ENCODE data around the gene HTR3B. TPM values are rescaled to one million over a fixed set of nuclear protein-coding genes. Genes with fewer than 3 reads are reported as not detected.

The HTR3B gene
- total RNA-seq, 2 donors from 2014 or later, result not detected

- Mint-ChIP-seq H3K27me3 (ENCODE audit: insufficient read depth) (no peaks in the 10 kb centered on the region), H3K9me3 (no peaks in the 10 kb centered on the region), H3K4me1 (no peaks in the 10 kb centered on the region), H3K4me3 (no peak overlapping the region), H3K36me3 (ENCODE audit: low read depth) (no peaks in the 10 kb centered on the region), H3K27ac (no peak overlapping the region)
- Histone ChIP-seq H3K9me3 (ENCODE audit: control insufficient read depth, low read length) (no peaks in the 10 kb centered on the region), H3K27me3 (ENCODE audit: control insufficient read depth, insufficient read depth, low read length, poor library complexity, severe bottlenecking) (no peaks in the 10 kb centered on the region), H3K27ac (ENCODE audit: low read depth, low read length) (no peak overlapping the region), H3K4me3 (ENCODE audit: low read length) (no peak overlapping the region), H3K4me1 (ENCODE audit: control insufficient read depth, insufficient read depth, low read length) (no peaks in the 10 kb centered on the region), H3K9ac (ENCODE audit: extremely low read depth, low read length, poor library complexity, severe bottlenecking) (no peak overlapping the region), H3K36me3 (ENCODE audit: control insufficient read depth, insufficient read depth, low read length) (no peaks in the 10 kb centered on the region)
- no peak for DNase-seq
- 91 to 100% methylated on average over 1 of the region's 2 CpGs for WGBS, 2 experiments (ENCODE audit: insufficient coverage in 1 of 2, insufficient read length in 1 of 2)
- TF ChIP-seq, protein P1, sequence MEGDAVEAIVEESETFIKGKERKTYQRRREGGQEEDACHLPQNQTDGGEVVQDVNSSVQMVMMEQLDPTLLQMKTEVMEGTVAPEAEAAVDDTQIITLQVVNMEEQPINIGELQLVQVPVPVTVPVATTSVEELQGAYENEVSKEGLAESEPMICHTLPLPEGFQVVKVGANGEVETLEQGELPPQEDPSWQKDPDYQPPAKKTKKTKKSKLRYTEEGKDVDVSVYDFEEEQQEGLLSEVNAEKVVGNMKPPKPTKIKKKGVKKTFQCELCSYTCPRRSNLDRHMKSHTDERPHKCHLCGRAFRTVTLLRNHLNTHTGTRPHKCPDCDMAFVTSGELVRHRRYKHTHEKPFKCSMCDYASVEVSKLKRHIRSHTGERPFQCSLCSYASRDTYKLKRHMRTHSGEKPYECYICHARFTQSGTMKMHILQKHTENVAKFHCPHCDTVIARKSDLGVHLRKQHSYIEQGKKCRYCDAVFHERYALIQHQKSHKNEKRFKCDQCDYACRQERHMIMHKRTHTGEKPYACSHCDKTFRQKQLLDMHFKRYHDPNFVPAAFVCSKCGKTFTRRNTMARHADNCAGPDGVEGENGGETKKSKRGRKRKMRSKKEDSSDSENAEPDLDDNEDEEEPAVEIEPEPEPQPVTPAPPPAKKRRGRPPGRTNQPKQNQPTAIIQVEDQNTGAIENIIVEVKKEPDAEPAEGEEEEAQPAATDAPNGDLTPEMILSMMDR (conservative IDR thresholded peaks at IDR 0.05), result no peak
Measured at GRCh38 chr11:113923572-113923971, 19.0 kb downstream of the HTR3B start.

- no peak for DNase-seq
- H3K9me3 ChIP-seq (ENCODE audit: control insufficient read depth, low read length), result no peaks in the 10 kb centered on the region
- H3K4me1 Mint-ChIP-seq, result no peaks in the 10 kb centered on the region
- H3K27me3 Mint-ChIP-seq (ENCODE audit: insufficient read depth), result no peaks in the 10 kb centered on the region
- H3K9ac ChIP-seq (ENCODE audit: extremely low read depth, low read length, poor library complexity, severe bottlenecking), result no peak overlapping the region
- no peaks in the 10 kb centered on the region for H3K36me3 ChIP-seq (ENCODE audit: control insufficient read depth, insufficient read depth, low read length)
- WGBS, 2 experiments (ENCODE audit: insufficient coverage in 1 of 2, insufficient read length in 1 of 2), result 92 to 94% methylated on average over 8 to 11 of the region's 12 CpGs
- H3K27me3 ChIP-seq (ENCODE audit: control insufficient read depth, insufficient read depth, low read length, poor library complexity, severe bottlenecking), result no peaks in the 10 kb centered on the region
- H3K4me3 Mint-ChIP-seq, result no peak overlapping the region
- no peak overlapping the region for H3K27ac ChIP-seq (ENCODE audit: low read depth, low read length)
- no peak overlapping the region for H3K4me3 ChIP-seq (ENCODE audit: low read length)
- no peaks in the 10 kb centered on the region for H3K9me3 Mint-ChIP-seq
- H3K27ac Mint-ChIP-seq, result no peak overlapping the region
- no peaks in the 10 kb centered on the region for H3K36me3 Mint-ChIP-seq (ENCODE audit: low read depth)
- TF ChIP-seq, protein P1 (conservative IDR thresholded peaks at IDR 0.05), result no peak
- no peaks in the 10 kb centered on the region for H3K4me1 ChIP-seq (ENCODE audit: control insufficient read depth, insufficient read depth, low read length)
Measured at GRCh38 chr11:113926273-113927197, 21.9 kb downstream of the HTR3B start.

DNA sequence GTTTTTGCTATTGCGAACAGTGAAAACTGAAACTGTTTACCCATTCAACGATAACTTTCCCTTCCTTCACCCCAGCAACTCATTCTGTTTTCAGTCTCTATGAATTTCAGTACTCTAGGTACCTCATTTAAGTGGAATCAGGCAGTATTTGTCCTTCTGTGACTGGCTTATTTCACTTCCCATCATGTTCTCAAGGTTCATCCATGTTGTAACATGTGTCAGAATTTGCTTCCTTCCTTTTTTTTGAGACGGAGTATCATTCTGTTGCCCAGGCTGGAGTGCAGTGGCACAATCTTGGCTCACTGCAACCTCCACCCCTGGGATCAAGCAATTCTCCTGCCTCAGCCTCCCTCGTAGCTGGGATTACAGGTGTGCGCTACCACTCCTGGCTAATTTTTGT is 23.7 kb downstream of the HTR3B start:
- Histone ChIP-seq H3K4me3 (ENCODE audit: low read length) (no peak overlapping the region), H3K9me3 (ENCODE audit: control insufficient read depth, low read length) (no peaks in the 10 kb centered on the region), H3K4me1 (ENCODE audit: control insufficient read depth, insufficient read depth, low read length) (no peaks in the 10 kb centered on the region), H3K27ac (ENCODE audit: low read depth, low read length) (no peak overlapping the region), H3K36me3 (ENCODE audit: control insufficient read depth, insufficient read depth, low read length) (no peaks in the 10 kb centered on the region), H3K9ac (ENCODE audit: extremely low read depth, low read length, poor library complexity, severe bottlenecking) (no peak overlapping the region), H3K27me3 (ENCODE audit: control insufficient read depth, insufficient read depth, low read length, poor library complexity, severe bottlenecking) (no peaks in the 10 kb centered on the region)
- Mint-ChIP-seq H3K9me3 (no peaks in the 10 kb centered on the region), H3K4me1 (no peaks in the 10 kb centered on the region), H3K27me3 (ENCODE audit: insufficient read depth) (no peaks in the 10 kb centered on the region), H3K27ac (no peak overlapping the region), H3K4me3 (no peak overlapping the region), H3K36me3 (ENCODE audit: low read depth) (no peaks in the 10 kb centered on the region)
- TF ChIP-seq, protein P1 (conservative IDR thresholded peaks at IDR 0.05), result no peak
- 82 to 95% methylated on average over 4 to 5 of the region's 5 CpGs for WGBS, 2 experiments (ENCODE audit: insufficient coverage in 1 of 2, insufficient read length in 1 of 2)
- DNase-seq, result no peak

Measured in endodermal cell (in vitro differentiated cells).